ENCODE measurements around the gene MOGAT2. TPM values are rescaled to one million over a fixed set of nuclear protein-coding genes. Genes with fewer than 3 reads are reported as not detected.
"Not testable (repeated sequence)": the region's sequence is repeated elsewhere in the genome, so short reads cannot be mapped to it uniquely, and the experiment has no call there.

The MOGAT2 gene
- total RNA-seq, 1 experiment from 2014 or later, result not detected

DNA sequence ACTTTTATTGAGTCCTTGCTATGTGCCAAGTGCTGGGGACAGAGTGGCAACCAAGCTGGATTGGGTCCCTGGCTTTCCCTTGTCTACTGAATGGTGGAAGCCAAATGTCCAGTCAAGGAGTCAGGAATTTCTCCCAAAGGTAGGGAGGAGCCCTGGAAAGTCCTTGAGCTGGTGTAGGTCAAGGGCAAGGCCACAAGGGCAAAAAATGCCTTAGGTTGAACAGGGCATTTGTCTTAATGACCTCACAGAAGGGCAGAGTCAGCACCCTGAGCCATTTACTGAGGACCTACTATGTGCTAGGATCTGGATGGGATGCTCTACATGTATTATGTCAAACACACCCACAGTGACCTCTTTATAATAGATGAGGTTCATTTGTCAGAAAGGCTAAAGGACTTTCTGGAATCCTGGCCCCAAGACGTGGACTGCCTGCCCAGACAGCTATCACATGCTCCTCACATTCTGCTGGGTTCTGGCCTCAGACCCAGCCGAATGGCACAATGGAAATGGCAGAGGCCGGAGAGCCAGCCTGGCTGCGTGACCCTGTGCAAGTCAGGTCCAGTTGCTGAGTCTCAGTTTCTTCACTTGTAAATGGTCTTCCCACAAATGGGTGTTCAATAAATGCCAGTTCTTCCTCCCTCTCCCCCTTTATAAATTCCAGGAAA is 17.7 kb downstream of the MOGAT2 start:
- H3K9ac ChIP-seq (ENCODE audit: low read length), result no peak overlapping the region
- H3K4me1 ChIP-seq (ENCODE audit: insufficient read depth, low read length), result peaks cover 7% of the 10 kb centered on the region; the same call in 1 of the 2 replicates
- no peaks in the 10 kb centered on the region for H3K9me3 ChIP-seq (ENCODE audit: low read length)
- no peaks in the 10 kb centered on the region for H3K9me2 ChIP-seq (replicated peaks; ENCODE audit: low read length)
- no peak overlapping the region for H3K27ac ChIP-seq (ENCODE audit: low read length)
- no peak overlapping the region for H2AFZ ChIP-seq (ENCODE audit: low read length)
- H3F3A ChIP-seq (ENCODE audit: low read length, unreplicated experiment), result no peaks in the 10 kb centered on the region
- no TSS peak for BruUV-seq (replicated peaks)
- ChIA-PET POLR2A (ENCODE audit: unreplicated experiment) (no interaction called here), CTCF (interaction anchor here (0.6 kb wide), 1 partner anchor 38 kb away, joined by 3 read pairs; no protein-coding TSS in a partner anchor)
- H4K20me1 ChIP-seq (ENCODE audit: low read length), result no peaks in the 10 kb centered on the region
- 0 out of 2 replicates have a peak, but pooled peaks cover 3% of the 10 kb centered on the region for H3K27me3 ChIP-seq (ENCODE audit: low read length)
- no peak overlapping the region for H3K4me3 ChIP-seq (ENCODE audit: low read length)
- ATAC-seq (no peak), DNase-seq (no peak)
- TF ChIP-seq EZH2phosphoT487 (IDR thresholded peaks at IDR 0.05; ENCODE audit: borderline replicate concordance, low read length), result no peak
- no peak for TF ChIP-seq EZH2 (IDR thresholded peaks at IDR 0.05; ENCODE audit: low read length, unreplicated experiment)
- TF ChIP-seq, protein P1, sequence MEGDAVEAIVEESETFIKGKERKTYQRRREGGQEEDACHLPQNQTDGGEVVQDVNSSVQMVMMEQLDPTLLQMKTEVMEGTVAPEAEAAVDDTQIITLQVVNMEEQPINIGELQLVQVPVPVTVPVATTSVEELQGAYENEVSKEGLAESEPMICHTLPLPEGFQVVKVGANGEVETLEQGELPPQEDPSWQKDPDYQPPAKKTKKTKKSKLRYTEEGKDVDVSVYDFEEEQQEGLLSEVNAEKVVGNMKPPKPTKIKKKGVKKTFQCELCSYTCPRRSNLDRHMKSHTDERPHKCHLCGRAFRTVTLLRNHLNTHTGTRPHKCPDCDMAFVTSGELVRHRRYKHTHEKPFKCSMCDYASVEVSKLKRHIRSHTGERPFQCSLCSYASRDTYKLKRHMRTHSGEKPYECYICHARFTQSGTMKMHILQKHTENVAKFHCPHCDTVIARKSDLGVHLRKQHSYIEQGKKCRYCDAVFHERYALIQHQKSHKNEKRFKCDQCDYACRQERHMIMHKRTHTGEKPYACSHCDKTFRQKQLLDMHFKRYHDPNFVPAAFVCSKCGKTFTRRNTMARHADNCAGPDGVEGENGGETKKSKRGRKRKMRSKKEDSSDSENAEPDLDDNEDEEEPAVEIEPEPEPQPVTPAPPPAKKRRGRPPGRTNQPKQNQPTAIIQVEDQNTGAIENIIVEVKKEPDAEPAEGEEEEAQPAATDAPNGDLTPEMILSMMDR (conservative IDR thresholded peaks at IDR 0.05; ENCODE audit: low read depth, low read length), result no peak
- H3K79me2 ChIP-seq (ENCODE audit: low read length), result no peaks in the 10 kb centered on the region
- no peaks in the 10 kb centered on the region for H3K36me3 ChIP-seq (ENCODE audit: low read depth, low read length)
- intact Hi-C loops (cut with micrococcal nuclease), result no loop called here
- H3K4me2 ChIP-seq (ENCODE audit: low read length), result no peak overlapping the region

DNA sequence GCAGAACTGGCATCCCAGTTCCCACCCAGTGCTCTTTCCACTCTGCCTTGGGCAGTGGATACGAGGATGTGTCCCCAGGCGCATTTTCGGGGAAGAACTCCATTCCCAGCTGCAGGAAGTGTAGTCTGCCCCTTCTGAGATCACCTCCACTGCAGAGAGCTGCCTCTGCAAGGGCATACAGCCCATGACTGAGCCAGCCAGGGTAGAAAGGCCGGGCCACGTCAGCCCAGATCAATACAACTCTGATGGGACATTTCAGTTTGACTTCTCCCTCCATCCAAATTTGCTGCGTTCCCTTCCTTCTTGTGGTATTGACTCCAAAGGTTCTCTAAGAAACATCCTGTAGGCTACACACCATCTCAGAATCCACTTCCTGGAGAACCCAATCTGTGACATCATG is 19.7 kb downstream of the MOGAT2 start:
- ChIA-PET POLR2A (ENCODE audit: unreplicated experiment) (no interaction called here), CTCF (no interaction called here)
- Histone ChIP-seq H3K4me2 (ENCODE audit: low read length) (no peak overlapping the region), H3K9ac (ENCODE audit: low read length) (no peak overlapping the region), H3K4me3 (ENCODE audit: low read length) (no peak overlapping the region), H3K27me3 (ENCODE audit: low read length) (0 out of 2 replicates have a peak, but pooled peaks cover 3% of the 10 kb centered on the region), H2AFZ (ENCODE audit: low read length) (no peak overlapping the region), H3K4me1 (ENCODE audit: insufficient read depth, low read length) (peaks cover 7% of the 10 kb centered on the region; the same call in 1 of the 2 replicates), H3K27ac (ENCODE audit: low read length) (no peak overlapping the region), H3K36me3 (ENCODE audit: low read depth, low read length) (no peaks in the 10 kb centered on the region), H4K20me1 (ENCODE audit: low read length) (no peaks in the 10 kb centered on the region), H3K79me2 (ENCODE audit: low read length) (no peaks in the 10 kb centered on the region), H3F3A (ENCODE audit: low read length, unreplicated experiment) (no peaks in the 10 kb centered on the region), H3K9me2 (replicated peaks; ENCODE audit: low read length) (no peaks in the 10 kb centered on the region), H3K9me3 (ENCODE audit: low read length) (no peaks in the 10 kb centered on the region)
- no peak for DNase-seq
- ATAC-seq, result no peak
- TF ChIP-seq, protein P1 (conservative IDR thresholded peaks at IDR 0.05; ENCODE audit: low read depth, low read length), result no peak
- TF ChIP-seq EZH2 (IDR thresholded peaks at IDR 0.05; ENCODE audit: low read length, unreplicated experiment) (no peak), EZH2phosphoT487 (IDR thresholded peaks at IDR 0.05; ENCODE audit: borderline replicate concordance, low read length) (no peak)
- intact Hi-C loops (cut with micrococcal nuclease), result no loop called here
- BruUV-seq (replicated peaks), result no TSS peak

DNA sequence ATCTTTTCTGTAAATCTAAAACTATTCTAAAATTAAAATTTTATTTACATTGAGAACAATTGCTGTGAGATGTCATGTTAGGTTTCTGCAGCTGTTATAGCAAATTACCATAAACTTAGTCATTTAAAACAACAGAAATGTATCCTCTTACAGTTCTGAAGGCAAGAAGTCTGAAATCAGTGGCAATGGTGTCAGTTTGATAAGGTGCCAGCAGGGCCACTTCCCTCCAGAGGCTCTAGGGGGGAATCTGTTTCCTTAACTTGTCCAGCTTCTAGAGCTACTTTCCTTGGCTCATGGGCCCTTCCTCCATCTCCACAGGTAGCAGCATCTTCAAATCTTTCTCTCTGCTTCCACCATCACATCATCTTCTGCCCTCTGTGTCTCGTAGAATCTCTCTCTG is 23.0 kb downstream of the MOGAT2 start:
- TF ChIP-seq EZH2 (IDR thresholded peaks at IDR 0.05; ENCODE audit: low read length, unreplicated experiment) (no peak), EZH2phosphoT487 (IDR thresholded peaks at IDR 0.05; ENCODE audit: borderline replicate concordance, low read length) (no peak)
- TF ChIP-seq, protein P1 (conservative IDR thresholded peaks at IDR 0.05; ENCODE audit: low read depth, low read length), result no peak; the same call in 1 of the 2 replicates
- no peaks in the 10 kb centered on the region for H3F3A ChIP-seq (ENCODE audit: low read length, unreplicated experiment)
- intact Hi-C loops (cut with micrococcal nuclease), result no loop called here
- H3K4me1 ChIP-seq (ENCODE audit: insufficient read depth, low read length), result no peaks in the 10 kb centered on the region
- H2AFZ ChIP-seq (ENCODE audit: low read length), result no peak overlapping the region
- ChIA-PET POLR2A (ENCODE audit: unreplicated experiment) (no interaction called here), CTCF (no interaction called here)
- ATAC-seq, result no peak
- no peak overlapping the region for H3K27ac ChIP-seq (ENCODE audit: low read length)
- H3K79me2 ChIP-seq (ENCODE audit: low read length), result no peaks in the 10 kb centered on the region
- no peaks in the 10 kb centered on the region for H4K20me1 ChIP-seq (ENCODE audit: low read length)
- no peaks in the 10 kb centered on the region for H3K9me3 ChIP-seq (ENCODE audit: low read length)
- H3K4me2 ChIP-seq (ENCODE audit: low read length), result no peak overlapping the region
- no peak overlapping the region for H3K4me3 ChIP-seq (ENCODE audit: low read length)
- no peaks in the 10 kb centered on the region for H3K9me2 ChIP-seq (replicated peaks; ENCODE audit: low read length)
- no TSS peak for BruUV-seq (replicated peaks)
- peaks cover 20% of the 10 kb centered on the region for H3K27me3 ChIP-seq (ENCODE audit: low read length)
- no peak for DNase-seq
- H3K9ac ChIP-seq (ENCODE audit: low read length), result no peak overlapping the region
- H3K36me3 ChIP-seq (ENCODE audit: low read depth, low read length), result no peaks in the 10 kb centered on the region

DNA sequence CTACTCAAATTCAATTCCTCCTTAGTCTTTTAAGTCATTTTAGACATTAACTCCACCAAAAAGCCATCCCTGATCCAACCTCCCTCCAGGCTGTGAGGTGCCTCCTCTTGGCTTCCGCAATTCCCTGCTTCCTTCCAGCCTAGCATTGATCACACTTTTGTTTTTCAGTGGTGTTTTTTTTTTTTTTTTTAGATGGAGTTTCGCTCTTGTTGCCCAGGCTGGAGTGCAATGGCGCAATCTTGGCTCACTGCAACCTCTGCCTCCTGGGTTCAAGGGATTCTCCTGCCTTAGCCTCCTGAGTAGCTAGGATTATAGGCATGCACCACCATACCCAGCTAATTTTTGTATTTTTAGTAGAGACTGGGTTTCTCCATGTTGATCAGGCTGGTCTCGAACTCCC is 25.5 kb downstream of the MOGAT2 start:
- BruUV-seq (replicated peaks); H3K9ac ChIP-seq (ENCODE audit: low read length); H3K27ac ChIP-seq (ENCODE audit: low read length); POLR2A ChIA-PET (ENCODE audit: unreplicated experiment); CTCF ChIA-PET; H3K36me3 ChIP-seq (ENCODE audit: low read depth, low read length); H3K9me2 ChIP-seq (replicated peaks; ENCODE audit: low read length); H3F3A ChIP-seq (ENCODE audit: low read length, unreplicated experiment); H4K20me1 ChIP-seq (ENCODE audit: low read length); DNase-seq; H3K9me3 ChIP-seq (ENCODE audit: low read length); H3K4me3 ChIP-seq (ENCODE audit: low read length); ATAC-seq; H3K4me2 ChIP-seq (ENCODE audit: low read length); H3K79me2 ChIP-seq (ENCODE audit: low read length); intact Hi-C loops (cut with micrococcal nuclease); H3K4me1 ChIP-seq (ENCODE audit: insufficient read depth, low read length); H2AFZ ChIP-seq (ENCODE audit: low read length): not testable (repeated sequence)
- peaks cover 24% of the 10 kb centered on the region for H3K27me3 ChIP-seq (ENCODE audit: low read length)
